Muscle of arm (tissue), 12 donors: Measurements from ENCODE around the gene PRKAG2. TPM values are rescaled to one million over a fixed set of nuclear protein-coding genes. Genes with fewer than 3 reads are reported as not detected.
A peak's percentile ranks its signal among the peaks of the same experiment; 100 is the strongest.
"Not testable (repeated sequence)": the region's sequence is repeated elsewhere in the genome, so short reads cannot be mapped to it uniquely, and the experiment has no call there.

Source experiments
- DNase-seq: peaks from one replicate; pipeline ENCODE4 v3.0.0-alpha.2; 2013
- polyA plus RNA-seq, 12 donors: library from polyadenylated mRNA; unstranded; fragments of 120-200 nt; gene quantifications; one replicate each; pipeline ENCODE4 v1.2.1, GENCODE V29; 2013; ENCODE audit not compliant: insufficient read length in 12 of 12

Gene PRKAG2
- polyA plus RNA-seq, 12 donors, result 9.8 to 21.3 (median 14.0) TPM; not detected in 1

GRCh38 chr7:151789380-151789947 is 87.5 kb downstream of the PRKAG2 start:
- no peak for DNase-seq

GRCh38 chr7:151787348-151787747 is 89.6 kb downstream of the PRKAG2 start:
- no peak for DNase-seq

- DNase-seq, result no peak
Observed at GRCh38 chr7:151786936-151787335, 90.0 kb downstream of the PRKAG2 start.

GRCh38 chr7:151786241-151786640 is 90.7 kb downstream of the PRKAG2 start:
- DNase-seq, result no peak

- DNase-seq, result no peak
Observed at GRCh38 chr7:151785681-151785965, 91.3 kb downstream of the PRKAG2 start.

- DNase-seq, result no peak
Observed at GRCh38 chr7:151784853-151785680, 91.8 kb downstream of the PRKAG2 start.

GRCh38 chr7:151783958-151784575 is 92.8 kb downstream of the PRKAG2 start:
- no peak for DNase-seq

- DNase-seq, result peak; percentile 46
Observed at GRCh38 chr7:151782598-151783448, 94.1 kb downstream of the PRKAG2 start.

- DNase-seq, result not testable (repeated sequence)
Observed at GRCh38 chr7:151782256-151782597, 94.7 kb downstream of the PRKAG2 start.

GRCh38 chr7:151781161-151781845 is 95.6 kb downstream of the PRKAG2 start:
- DNase-seq, result no peak

GRCh38 chr7:151780631-151781030 is 96.3 kb downstream of the PRKAG2 start:
- no peak for DNase-seq

- DNase-seq, result no peak
Observed at GRCh38 chr7:151779678-151780077, 97.2 kb downstream of the PRKAG2 start.

- no peak for DNase-seq
Observed at GRCh38 chr7:151779255-151779654, 97.7 kb downstream of the PRKAG2 start.

- DNase-seq, result no peak
Observed at GRCh38 chr7:151777908-151778670, 98.8 kb downstream of the PRKAG2 start.

- DNase-seq, result no peak
Observed at GRCh38 chr7:151777495-151777880, 99.4 kb downstream of the PRKAG2 start.

- DNase-seq, result no peak
Observed at GRCh38 chr7:151776876-151777494, 99.9 kb downstream of the PRKAG2 start.

- no peak for DNase-seq
Observed at GRCh38 chr7:151776446-151776845, 100.5 kb downstream of the PRKAG2 start.

GRCh38 chr7:151775547-151776443 is 101.1 kb downstream of the PRKAG2 start:
- DNase-seq, result no peak

- DNase-seq, result no peak
Observed at GRCh38 chr7:151774951-151775350, 102.0 kb downstream of the PRKAG2 start.
